HepG2 (cell line): Measurements from ENCODE around the gene ISOC2. TPM values are rescaled to one million over a fixed set of nuclear protein-coding genes. Genes with fewer than 3 reads are reported as not detected.

Experiments
- JUNB ChIP-seq: sonication (generic); formaldehyde crosslinking; IDR thresholded peaks from 2 replicates; pipeline ENCODE4 v1.8.0; 2022; ENCODE audit warnings: missing genetic modification reagents, mild to moderate bottlenecking, borderline replicate concordance
- PAWR ChIP-seq: sonication (generic); formaldehyde crosslinking; IDR thresholded peaks from 2 replicates; pipeline ENCODE4 v1.4.0; 2020; ENCODE audit warnings: missing genetic modification reagents, mild to moderate bottlenecking, borderline replicate concordance
- PHF21A ChIP-seq: sonication (generic); formaldehyde crosslinking; IDR thresholded peaks from 2 replicates; pipeline ENCODE4 v1.5.0; 2020; ENCODE audit warnings: mild to moderate bottlenecking, missing genetic modification reagents
- SATB2 ChIP-seq: sonication (generic); formaldehyde crosslinking; IDR thresholded peaks from 2 replicates; pipeline ENCODE4 v1.5.0; 2020; ENCODE audit warnings: missing genetic modification reagents
- TAF1 ChIP-seq: sonication (generic); formaldehyde crosslinking; IDR thresholded peaks from 2 replicates; pipeline ENCODE4 v1.4.0; 2020; ENCODE audit warnings: missing genetic modification reagents
- ZFY ChIP-seq: sonication (generic); formaldehyde crosslinking; IDR thresholded peaks from 2 replicates; pipeline ENCODE4 v1.4.0; 2020; ENCODE audit warnings: missing genetic modification reagents
- ZKSCAN8 ChIP-seq: IDR thresholded peaks from 2 replicates; pipeline ENCODE4 v1.6.1; 2016; ENCODE audit warnings: borderline replicate concordance, missing genetic modification reagents, missing compliant biosample characterization
- ZNF282 ChIP-seq: fragments of 450-650 bp; IDR thresholded peaks from 2 replicates; pipeline ENCODE4 v1.6.1; 2018; ENCODE audit not compliant: partially characterized antibody
- ZNF687 ChIP-seq: sonication (generic); formaldehyde crosslinking; IDR thresholded peaks from 2 replicates; pipeline ENCODE4 v1.5.1; 2020; ENCODE audit warnings: mild to moderate bottlenecking, missing genetic modification reagents, moderate library complexity
- ZNF704 ChIP-seq: sonication (generic); formaldehyde crosslinking; IDR thresholded peaks from 2 replicates; pipeline ENCODE4 v1.8.1; 2023; ENCODE audit warnings: mild to moderate bottlenecking, inconsistent platforms, moderate library complexity, missing genetic modification reagents, borderline replicate concordance
- polyA plus RNA-seq, 8 experiments: library from polyadenylated mRNA; depleted of rRNA in 3 of 8; stranded (reverse) in 7 of 8; unstranded in 1 of 8; fragments of >200 nt; fragmentation: Illumina TruSeq in 4 of 8; extraction: Trizol in 4 of 8; gene quantifications; 2 replicates each; pipeline versions ENCODE4 v1.2.1 to v1.2.3, GENCODE V29; 2011 to 2016; ENCODE audit warnings: low read depth in 4 of 8, missing spikeins in 1 of 8, mixed read lengths in 1 of 8; ENCODE audit not compliant: insufficient read depth in 1 of 8
- total RNA-seq, 5 experiments: library from RNA; depleted of rRNA; stranded (reverse); fragments of >200 nt; fragmentation: Illumina TruSeq; extraction: Trizol; gene quantifications; 2 replicates each; pipeline ENCODE4 v1.2.3, GENCODE V29; 2016; ENCODE audit warnings: low read depth in 1 of 5
- TF ChIP-seq, protein P1 (sequence below): sonication (generic); formaldehyde crosslinking; IDR thresholded peaks from 2 replicates; pipeline ENCODE4 v1.4.0; 2020; ENCODE audit warnings: missing genetic modification reagents, borderline replicate concordance
- TF ChIP-seq, protein P2 (sequence below): sonication (generic); formaldehyde crosslinking; IDR thresholded peaks from 2 replicates; pipeline ENCODE4 v1.4.0; 2020; ENCODE audit warnings: mild to moderate bottlenecking, missing genetic modification reagents, borderline replicate concordance
- TF ChIP-seq, protein P3 (sequence below): sonication (generic); formaldehyde crosslinking; IDR thresholded peaks from 2 replicates; pipeline ENCODE4 v1.8.1; 2023; ENCODE audit warnings: mild to moderate bottlenecking, missing genetic modification reagents
- TF ChIP-seq, protein P4 (sequence below): sonication (generic); formaldehyde crosslinking; IDR thresholded peaks from 2 replicates; pipeline ENCODE4 v1.9.0; 2021; ENCODE audit warnings: missing genetic modification reagents, borderline replicate concordance

Gene ISOC2
- total and polyA plus RNA-seq, 2 of the 13 experiments (the other 11 are each of a cell fraction or from before 2014, with no cell fraction given) = 76.8 to 105 TPM

- TF ChIP-seq, protein P1, sequence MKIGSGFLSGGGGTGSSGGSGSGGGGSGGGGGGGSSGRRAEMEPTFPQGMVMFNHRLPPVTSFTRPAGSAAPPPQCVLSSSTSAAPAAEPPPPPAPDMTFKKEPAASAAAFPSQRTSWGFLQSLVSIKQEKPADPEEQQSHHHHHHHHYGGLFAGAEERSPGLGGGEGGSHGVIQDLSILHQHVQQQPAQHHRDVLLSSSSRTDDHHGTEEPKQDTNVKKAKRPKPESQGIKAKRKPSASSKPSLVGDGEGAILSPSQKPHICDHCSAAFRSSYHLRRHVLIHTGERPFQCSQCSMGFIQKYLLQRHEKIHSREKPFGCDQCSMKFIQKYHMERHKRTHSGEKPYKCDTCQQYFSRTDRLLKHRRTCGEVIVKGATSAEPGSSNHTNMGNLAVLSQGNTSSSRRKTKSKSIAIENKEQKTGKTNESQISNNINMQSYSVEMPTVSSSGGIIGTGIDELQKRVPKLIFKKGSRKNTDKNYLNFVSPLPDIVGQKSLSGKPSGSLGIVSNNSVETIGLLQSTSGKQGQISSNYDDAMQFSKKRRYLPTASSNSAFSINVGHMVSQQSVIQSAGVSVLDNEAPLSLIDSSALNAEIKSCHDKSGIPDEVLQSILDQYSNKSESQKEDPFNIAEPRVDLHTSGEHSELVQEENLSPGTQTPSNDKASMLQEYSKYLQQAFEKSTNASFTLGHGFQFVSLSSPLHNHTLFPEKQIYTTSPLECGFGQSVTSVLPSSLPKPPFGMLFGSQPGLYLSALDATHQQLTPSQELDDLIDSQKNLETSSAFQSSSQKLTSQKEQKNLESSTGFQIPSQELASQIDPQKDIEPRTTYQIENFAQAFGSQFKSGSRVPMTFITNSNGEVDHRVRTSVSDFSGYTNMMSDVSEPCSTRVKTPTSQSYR (CRISPR knock-in tag) = no peak
- TF ChIP-seq ZNF687 (CRISPR knock-in tag) = peak; percentile 85
- peak; percentile 33; the same call in 1 of the 2 replicates for TF ChIP-seq PHF21A (CRISPR knock-in tag)
- TF ChIP-seq, protein P2, sequence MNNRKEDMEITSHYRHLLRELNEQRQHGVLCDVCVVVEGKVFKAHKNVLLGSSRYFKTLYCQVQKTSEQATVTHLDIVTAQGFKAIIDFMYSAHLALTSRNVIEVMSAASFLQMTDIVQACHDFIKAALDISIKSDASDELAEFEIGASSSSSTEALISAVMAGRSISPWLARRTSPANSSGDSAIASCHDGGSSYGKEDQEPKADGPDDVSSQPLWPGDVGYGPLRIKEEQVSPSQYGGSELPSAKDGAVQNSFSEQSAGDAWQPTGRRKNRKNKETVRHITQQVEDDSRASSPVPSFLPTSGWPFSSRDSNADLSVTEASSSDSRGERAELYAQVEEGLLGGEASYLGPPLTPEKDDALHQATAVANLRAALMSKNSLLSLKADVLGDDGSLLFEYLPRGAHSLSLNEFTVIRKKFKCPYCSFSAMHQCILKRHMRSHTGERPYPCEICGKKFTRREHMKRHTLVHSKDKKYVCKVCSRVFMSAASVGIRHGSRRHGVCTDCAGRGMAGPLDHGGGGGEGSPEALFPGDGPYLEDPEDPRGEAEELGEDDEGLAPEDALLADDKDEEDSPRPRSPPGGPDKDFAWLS (CRISPR knock-in tag) = no peak
- TF ChIP-seq, protein P3, sequence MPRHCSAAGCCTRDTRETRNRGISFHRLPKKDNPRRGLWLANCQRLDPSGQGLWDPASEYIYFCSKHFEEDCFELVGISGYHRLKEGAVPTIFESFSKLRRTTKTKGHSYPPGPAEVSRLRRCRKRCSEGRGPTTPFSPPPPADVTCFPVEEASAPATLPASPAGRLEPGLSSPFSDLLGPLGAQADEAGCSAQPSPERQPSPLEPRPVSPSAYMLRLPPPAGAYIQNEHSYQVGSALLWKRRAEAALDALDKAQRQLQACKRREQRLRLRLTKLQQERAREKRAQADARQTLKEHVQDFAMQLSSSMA (CRISPR knock-in tag) = no peak; the same call in 1 of the 2 replicates
- TF ChIP-seq SATB2 (CRISPR knock-in tag) = no peak
- TF ChIP-seq ZNF704 = no peak
- TF ChIP-seq ZNF282 = no peak
- TF ChIP-seq JUNB = no peak
- no peak for TF ChIP-seq PAWR (CRISPR knock-in tag)
- TF ChIP-seq, protein P4, sequence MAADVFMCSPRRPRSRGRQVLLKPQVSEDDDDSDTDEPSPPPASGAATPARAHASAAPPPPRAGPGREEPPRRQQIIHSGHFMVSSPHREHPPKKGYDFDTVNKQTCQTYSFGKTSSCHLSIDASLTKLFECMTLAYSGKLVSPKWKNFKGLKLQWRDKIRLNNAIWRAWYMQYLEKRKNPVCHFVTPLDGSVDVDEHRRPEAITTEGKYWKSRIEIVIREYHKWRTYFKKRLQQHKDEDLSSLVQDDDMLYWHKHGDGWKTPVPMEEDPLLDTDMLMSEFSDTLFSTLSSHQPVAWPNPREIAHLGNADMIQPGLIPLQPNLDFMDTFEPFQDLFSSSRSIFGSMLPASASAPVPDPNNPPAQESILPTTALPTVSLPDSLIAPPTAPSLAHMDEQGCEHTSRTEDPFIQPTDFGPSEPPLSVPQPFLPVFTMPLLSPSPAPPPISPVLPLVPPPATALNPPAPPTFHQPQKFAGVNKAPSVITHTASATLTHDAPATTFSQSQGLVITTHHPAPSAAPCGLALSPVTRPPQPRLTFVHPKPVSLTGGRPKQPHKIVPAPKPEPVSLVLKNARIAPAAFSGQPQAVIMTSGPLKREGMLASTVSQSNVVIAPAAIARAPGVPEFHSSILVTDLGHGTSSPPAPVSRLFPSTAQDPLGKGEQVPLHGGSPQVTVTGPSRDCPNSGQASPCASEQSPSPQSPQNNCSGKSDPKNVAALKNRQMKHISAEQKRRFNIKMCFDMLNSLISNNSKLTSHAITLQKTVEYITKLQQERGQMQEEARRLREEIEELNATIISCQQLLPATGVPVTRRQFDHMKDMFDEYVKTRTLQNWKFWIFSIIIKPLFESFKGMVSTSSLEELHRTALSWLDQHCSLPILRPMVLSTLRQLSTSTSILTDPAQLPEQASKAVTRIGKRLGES (CRISPR knock-in tag) = no peak
- TF ChIP-seq ZFY (CRISPR knock-in tag) = peak; percentile 81
- TF ChIP-seq TAF1 (CRISPR knock-in tag) = peak; percentile 76; the same call in 1 of the 2 replicates
- TF ChIP-seq ZKSCAN8 (CRISPR knock-in tag) = no peak; the same call in 1 of the 2 replicates
These were observed at the start of gene ISOC2 (continued) for GRCh38 chr19:55461259-55461973.
